Suppressor macrophage treated with lipopolysaccharide for 1 hour (primary cell): Measurements from ENCODE around the gene RAB13.

ENCODE experiments used
- DNase-seq, 3 donors: peaks; one replicate each; pipeline ENCODE4 v3.0.0-alpha.2; 2020 to 2022

Gene RAB13

GRCh38 chr1:153977250-153978240 is 8.6 kb downstream of the RAB13 start, which contains the start of gene JTB:
Gene JTB (minus strand): TSS chr1:153977674. CDS start chr1:153977252, 422 bp downstream.
- DNase-seq: peak; percentile 90 to 93 (median 92)

DNA sequence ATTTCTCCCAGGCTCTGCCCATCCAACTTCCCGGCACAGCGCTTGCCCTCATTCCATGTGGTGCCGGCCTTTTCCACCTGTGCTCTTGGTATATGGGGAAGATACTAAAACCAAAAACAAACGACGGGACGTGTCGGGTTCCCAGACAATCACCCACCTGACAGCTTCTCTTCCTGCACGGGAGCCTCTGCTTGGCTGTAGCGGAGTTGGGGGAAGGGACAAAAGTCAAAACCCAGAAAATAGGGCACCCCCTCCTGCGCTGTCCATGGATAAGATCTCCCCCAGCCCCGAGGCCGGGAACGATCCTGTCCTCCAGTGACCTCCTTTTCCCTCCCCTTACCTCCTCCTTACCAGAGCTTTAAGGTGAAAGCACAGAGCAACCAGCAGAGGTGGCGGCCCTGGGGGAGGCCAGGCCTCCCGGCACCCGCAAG is 9.3 kb downstream of the RAB13 start:
- no peak for DNase-seq

DNA sequence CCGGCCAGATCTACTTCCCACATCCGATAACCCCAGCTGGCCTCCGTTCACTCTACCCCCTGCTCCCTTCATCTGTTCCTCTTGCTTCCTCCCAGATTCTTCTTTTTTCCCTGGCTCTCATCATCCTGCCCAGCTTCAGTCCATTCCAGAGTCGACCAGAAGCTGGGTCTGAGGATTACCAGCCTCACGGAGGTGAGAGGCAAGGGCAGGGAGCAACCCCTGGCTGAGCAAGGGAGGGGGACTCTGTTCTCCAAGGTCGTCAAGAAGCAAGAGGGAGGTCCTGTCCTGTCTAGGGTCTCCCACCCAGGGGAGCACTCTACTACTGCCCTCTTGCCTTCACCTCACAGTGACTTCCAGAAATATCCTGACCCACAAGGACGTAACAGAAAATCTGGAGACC is 12.6 kb downstream of the RAB13 start:
- DNase-seq: no peak

GRCh38 chr1:153973071-153973470 is 13.1 kb downstream of the RAB13 start:
- DNase-seq: no peak

GRCh38 chr1:153970346-153970745 is 15.8 kb downstream of the RAB13 start:
- DNase-seq: no peak

- no peak for DNase-seq
Observed at GRCh38 chr1:153968972-153969371, 17.2 kb downstream of the RAB13 start.

DNA sequence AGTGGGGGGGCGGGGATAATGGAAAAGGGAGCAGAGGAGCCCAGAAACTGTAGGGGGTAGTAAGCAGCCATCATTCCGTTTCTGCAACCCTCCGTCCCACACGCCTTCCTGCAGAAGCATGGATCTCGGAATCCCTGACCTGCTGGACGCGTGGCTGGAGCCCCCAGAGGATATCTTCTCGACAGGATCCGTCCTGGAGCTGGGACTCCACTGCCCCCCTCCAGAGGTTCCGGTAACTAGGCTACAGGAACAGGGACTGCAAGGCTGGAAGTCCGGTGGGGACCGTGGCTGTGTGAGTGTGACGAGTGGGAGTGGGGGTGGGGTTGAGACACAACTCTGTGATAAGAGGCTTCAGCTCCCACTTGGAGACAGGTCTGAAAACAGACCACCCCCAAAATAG is 17.7 kb downstream of the RAB13 start:
- no peak for DNase-seq

GRCh38 chr1:153968000-153968363 is 18.2 kb downstream of the RAB13 start:
- DNase-seq: no peak

DNA sequence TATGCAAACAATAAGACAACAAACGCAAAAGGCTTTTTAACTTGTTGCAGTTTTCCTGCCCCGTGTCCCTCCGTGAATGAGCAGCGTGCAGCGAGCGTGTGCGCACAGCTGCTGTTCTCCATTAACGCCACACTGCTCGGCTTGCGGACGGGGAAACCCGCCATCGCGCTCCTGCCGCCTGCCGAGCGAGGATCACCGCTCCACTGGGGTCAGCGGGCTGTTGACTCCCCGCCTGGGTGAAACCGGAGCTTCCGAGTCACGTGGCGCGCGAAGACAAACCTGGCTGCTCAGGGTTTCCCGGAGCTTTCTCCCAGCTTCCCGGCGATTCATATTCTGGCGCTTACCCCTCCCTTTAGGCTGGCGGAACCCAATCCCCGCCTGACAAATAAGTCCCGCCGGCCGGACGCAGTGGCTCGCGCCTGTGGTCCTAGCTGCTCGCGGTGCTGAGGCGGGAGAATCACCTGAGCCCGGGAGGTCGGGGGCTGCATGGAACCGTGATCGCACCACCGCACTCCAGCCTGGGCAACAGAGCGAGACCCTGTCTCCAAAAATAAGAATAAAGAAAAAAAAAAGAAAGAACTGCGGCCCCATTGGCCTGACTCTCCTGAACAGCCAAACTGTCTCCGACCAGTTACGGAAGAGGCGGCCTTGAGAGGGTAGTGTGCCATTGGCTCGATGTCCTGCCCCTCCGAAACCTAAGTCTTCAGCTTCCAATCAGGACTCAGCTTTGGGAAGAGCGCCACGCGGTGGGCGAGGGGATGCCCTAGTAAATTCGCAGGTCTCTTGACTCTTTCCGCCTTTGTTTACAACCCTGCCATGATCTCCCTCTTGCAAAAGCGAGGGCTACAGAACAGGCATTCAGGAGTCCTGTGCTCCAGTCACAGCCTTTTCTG is 18.8 kb downstream of the RAB13 start, which contains the start of gene CREB3L4:
TSS of gene CREB3L4 (plus strand) at position 796 of the 893 bp plus-strand sequence. CDS start 624 bp downstream, outside the sequence.
- DNase-seq: peak; percentile 95 to 96 (median 96)

DNA sequence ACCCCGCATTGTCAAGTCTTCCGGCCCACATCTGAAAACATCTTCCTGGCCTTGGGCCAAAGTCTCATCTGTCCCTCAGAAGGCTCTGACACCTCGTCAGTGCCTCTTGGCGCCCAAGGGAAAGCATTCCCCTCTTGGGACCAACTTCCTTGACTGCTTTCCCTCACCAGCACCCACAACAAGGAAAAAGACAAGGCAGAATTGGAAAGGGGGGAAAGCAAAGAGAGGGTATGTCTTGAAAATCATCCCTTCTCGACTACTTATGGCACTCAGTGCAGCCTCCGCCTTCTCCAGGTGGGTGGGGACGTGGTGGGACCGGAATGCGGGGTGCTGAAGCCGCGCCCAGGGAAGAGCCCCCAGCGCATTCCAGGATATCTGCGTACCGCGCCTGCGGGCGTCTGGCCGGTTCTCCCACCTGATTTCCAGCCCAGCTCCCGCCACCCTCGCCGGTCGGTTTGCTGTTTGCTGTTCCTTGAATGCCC is 22.2 kb downstream of the RAB13 start:
- peak in 1 of 3 donors; percentile 26 for DNase-seq

- peak; percentile 98 for DNase-seq
Observed at GRCh38 chr1:153963030-153963849, 22.9 kb downstream of the RAB13 start, which contains the start of gene SLC39A1. Gene SLC39A1 (minus strand): TSS chr1:153963537. CDS start chr1:153962715, 822 bp downstream.

DNA sequence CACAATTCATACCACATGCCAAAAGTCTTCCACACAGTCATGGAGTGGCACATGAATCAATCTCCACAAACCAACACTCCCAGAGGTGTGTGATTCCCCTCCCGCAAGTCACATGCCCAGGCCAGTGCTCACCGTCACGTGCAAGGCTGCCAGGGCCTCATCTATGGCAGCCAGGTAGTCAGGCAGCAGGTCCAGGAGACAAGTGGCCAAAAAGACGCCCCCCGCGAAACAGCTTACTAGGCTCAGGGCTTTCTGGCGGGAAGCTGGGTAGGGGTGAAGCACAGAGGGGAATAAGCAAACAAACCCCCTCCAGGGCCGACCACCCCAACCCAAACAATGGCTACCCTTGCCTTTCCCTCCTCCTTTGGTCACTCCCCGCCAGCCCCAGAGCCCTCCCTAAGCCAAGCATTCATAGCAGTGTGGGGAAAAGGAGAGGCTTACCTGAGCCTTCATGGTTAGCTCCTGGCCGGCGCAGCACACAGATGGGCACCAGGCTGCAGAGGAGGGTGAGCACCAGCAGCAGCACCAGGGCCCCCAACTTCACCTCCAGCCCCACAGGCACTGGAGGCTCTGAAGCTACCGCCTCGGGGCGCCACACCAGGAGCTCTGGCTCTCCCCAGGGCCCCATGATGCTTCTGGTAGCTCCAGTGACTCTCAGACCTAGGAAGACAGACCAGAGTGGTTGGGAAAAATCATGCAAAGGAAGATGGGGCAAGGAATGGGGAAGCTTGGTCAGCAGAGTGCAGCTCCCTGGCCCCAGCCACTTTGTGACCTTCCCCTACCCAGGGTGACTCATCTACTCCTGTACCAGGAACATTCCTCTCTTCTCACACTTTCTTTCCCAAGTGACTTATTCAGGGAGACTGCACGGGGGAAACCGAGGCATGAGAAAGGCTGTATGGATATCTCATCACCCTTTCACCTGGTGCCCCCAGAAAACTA is 23.8 kb downstream of the RAB13 start:
- DNase-seq: peak; percentile 80 to 86 (median 84)

GRCh38 chr1:153961421-153961820 is 24.7 kb downstream of the RAB13 start:
- DNase-seq: no peak

GRCh38 chr1:153960206-153960605 is 25.9 kb downstream of the RAB13 start:
- no peak for DNase-seq

DNA sequence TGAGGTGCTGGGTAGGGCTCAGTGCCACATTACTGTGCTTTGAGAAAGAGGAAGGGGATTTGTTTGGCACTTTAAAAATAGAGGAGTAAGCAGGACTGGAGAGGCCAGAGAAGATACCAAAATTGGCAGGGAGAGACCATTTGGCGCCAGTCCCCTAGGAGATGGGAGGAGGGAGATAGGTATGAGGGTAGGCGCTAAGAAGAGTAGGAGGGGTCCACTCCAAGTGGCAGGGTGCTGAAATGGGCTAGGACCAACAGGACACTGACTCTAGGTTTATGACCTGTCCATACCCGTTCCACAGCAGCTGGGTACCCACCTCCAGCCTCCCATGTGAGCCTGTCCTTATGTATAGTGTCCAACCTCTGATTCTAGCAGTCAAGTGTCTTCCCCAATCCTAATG is 26.7 kb downstream of the RAB13 start:
- no peak for DNase-seq

DNA sequence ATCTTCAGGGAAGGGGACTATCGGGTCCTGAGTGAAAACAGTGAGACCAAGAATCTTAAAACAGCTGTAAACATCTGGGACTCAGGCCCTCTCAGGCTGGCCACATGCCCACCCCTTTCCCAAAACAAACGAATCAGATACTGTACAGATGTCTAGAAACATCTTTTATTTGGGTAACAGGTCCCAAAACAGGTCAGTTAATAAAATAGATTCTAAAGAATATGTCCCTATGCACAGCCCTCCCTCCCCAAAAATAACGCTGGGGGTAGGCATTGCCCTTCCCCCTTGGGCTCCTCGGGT is 27.2 kb downstream of the RAB13 start:
- DNase-seq: no peak

DNA sequence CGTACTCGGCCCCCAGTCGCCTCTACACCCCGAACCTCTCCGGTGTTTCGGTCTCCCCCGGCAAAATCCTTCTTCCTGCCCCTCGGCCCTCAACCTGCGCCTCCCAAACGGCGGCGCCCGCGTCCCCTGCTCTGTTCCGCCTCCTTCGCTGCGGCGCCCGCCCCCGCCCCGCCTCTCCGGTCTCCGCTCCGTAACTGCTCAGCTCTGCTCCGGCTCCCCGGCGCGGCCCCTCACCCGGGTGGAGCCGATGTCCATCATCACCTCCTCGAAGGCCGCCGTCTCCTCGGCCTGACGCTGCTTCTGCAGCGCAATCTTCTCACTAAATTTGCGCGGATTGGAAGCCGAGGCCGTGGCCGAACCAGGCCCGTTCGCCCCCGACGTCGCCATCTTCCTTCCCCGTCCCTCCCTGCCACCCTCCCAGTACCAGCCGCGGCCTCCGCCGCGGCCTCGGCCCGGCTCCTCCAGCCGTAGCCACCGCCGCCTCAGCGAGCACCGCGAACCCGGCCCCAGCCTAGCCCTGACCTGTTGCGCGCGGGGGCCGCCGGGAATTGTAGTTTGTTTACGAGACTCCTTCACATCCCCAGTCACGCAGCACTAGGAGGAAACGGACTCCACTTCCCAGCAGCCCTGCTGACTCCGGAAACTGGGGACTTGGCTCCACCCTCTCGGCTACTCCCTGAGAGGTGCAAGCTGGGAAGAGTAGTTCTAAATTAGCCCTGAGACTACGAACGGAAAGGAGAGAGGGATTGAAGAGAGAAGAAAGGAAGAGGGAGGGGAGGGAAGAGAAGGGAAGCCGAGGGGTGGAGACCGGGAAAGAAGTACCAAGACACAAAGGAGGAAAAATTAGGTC is 27.8 kb downstream of the RAB13 start, which contains the start of gene CRTC2:
TSS of gene CRTC2 (minus strand) at position 502 of the 850 bp plus-strand sequence. CDS start at position 387, 115 bp downstream.
- DNase-seq: peak; percentile 98

GRCh38 chr1:153957744-153958110 is 28.4 kb downstream of the RAB13 start:
- peak; percentile 38 to 58 (median 57) for DNase-seq

DNA sequence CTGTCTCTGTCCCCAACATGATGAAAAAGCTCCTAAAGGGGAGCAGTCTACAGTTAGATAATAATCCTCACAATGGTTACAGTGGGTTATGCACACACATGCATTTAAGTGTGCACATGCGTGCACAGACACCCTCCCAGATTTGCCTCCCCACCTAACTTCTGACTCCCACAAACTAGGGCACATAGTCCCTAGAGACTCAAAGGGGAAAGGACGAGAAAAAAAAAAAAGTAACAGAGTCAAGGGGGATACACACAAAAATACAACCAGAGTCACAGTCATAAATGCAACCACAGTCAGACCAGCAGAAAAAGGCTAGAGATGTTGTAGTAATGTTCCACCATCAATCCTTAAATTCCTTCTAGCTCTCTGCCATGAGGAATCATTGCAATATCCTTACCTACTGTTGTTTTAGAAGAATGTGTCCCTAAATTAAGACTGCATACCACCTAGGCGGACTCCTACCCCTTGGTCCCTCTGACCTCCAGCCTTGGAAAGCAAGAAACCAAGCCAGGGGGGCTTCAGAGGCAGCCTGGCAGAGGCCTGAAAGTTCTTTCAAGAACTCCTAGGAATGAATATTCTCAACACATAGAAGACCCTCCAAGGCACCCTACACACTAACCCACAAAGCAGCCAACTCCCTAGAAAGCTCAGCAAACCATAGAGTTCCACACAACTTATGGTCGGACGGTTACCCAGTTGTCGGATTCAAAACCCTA is 29.0 kb downstream of the RAB13 start:
- no peak for DNase-seq
